HCT116 (cell line): ENCODE data around the gene ARID5B. TPM values are rescaled to one million over a fixed set of nuclear protein-coding genes. Genes with fewer than 3 reads are reported as not detected.

ENCODE experiments used
- ATAC-seq: fragments of 200-7000 bp; cut with Tn5 transposase; 2 replicates; pipeline ENCODE4 v1.9.1; 2020; ENCODE audit warnings: mild to moderate bottlenecking, moderate library complexity
- BruUV-seq: library from RNA; stranded (reverse); fragments of 400-500 nt; replicated peaks from 2 replicates; lab custom pipeline; 2021; lab: Mats Ljungman, UMichigan
- CTCF ChIA-PET: fragments of 300-600 bp; sonication (Branson Sonifier 250); formaldehyde crosslinking; loops from one replicate; lab custom pipeline; 2021; ENCODE audit warnings: antibody characterized with exemption; lab: Charles Lee
- POLR2A ChIA-PET: fragments of 300-600, 350-600 bp; sonication (Branson Sonifier 250); formaldehyde crosslinking; loops from one replicate; lab custom pipeline; 2021; ENCODE audit warnings: antibody characterized with exemption; lab: Charles Lee
- RAD21 ChIA-PET, 2 experiments: fragments of 300-600 bp; sonication (Branson Sonifier 250); formaldehyde crosslinking; loops; one replicate each; lab custom pipeline; 2023; ENCODE audit warnings: low total read pairs in 2 of 2; ENCODE audit not compliant: uncharacterized antibody in 2 of 2, unreplicated experiment in 2 of 2, low non-redundant PET in 1 of 2; lab: Charles Lee
- DNase-seq: peaks from one replicate; pipeline ENCODE4 v3.0.0-alpha.2; 2010; ENCODE audit warnings: low read depth, low spot score
- H2AFZ ChIP-seq: fragments of 200-600 bp; shearing (Covaris generic), sonication (generic); 2 replicates; pipeline ENCODE4 v1.6.1; 2017; ENCODE audit warnings: low read depth, mixed run types, mixed read lengths, antibody characterized with exemption, low read length; ENCODE audit not compliant: poor library complexity, severe bottlenecking
- H3K27ac ChIP-seq: 2 replicates; pipeline ENCODE4 v1.5.1; 2012; ENCODE audit warnings: low read depth, low read length
- H3K27me3 ChIP-seq: fragments of 200-600 bp; sonication (generic); 2 replicates; pipeline ENCODE4 v1.6.1; 2016; ENCODE audit warnings: mixed run types, low read length, mixed read lengths; ENCODE audit not compliant: insufficient read depth
- H3K36me3 ChIP-seq, 2 experiments: fragments of 200-500 bp in 1 of 2; fragments of 200-600 bp in 1 of 2; sonication (Bioruptor generic) in 1 of 2; sonication (generic) in 1 of 2; 2 replicates each; pipeline versions ENCODE4 v1.5.1 to v1.6.1; 2014 to 2016; ENCODE audit warnings: low read length in 2 of 2, inconsistent platforms in 1 of 2, mixed read lengths in 1 of 2, mixed run types in 1 of 2; ENCODE audit not compliant: insufficient read depth in 2 of 2, control insufficient read depth in 1 of 2
- H3K4me1 ChIP-seq, 2 experiments: fragments of 200-600 bp in 1 of 2; sonication (generic) in 1 of 2; 2 replicates each; pipeline versions ENCODE4 v1.5.1 to v1.6.1; 2012 to 2017; ENCODE audit warnings: low read length in 2 of 2, inconsistent platforms in 1 of 2, mild to moderate bottlenecking in 1 of 2, mixed read lengths in 1 of 2, mixed run types in 1 of 2, moderate library complexity in 1 of 2; ENCODE audit not compliant: insufficient read depth in 2 of 2, control insufficient read depth in 1 of 2
- H3K4me2 ChIP-seq: fragments of 200-600 bp; sonication (generic); 2 replicates; pipeline ENCODE4 v1.6.1; 2017; ENCODE audit warnings: mixed run types, low read length, mixed read lengths
- H3K4me3 ChIP-seq, 2 experiments: fragments of 200-600 bp in 1 of 2; sonication (generic) in 1 of 2; replicated peaks in 1 of 2; 2 replicates each; pipeline ENCODE4 v1.5.1; 2011 to 2016; ENCODE audit warnings: low read length in 2 of 2, control low read depth in 1 of 2, low read depth in 1 of 2, mild to moderate bottlenecking in 1 of 2, mixed read lengths in 1 of 2, mixed run types in 1 of 2
- H3K79me2 ChIP-seq: fragments of 200-600 bp; sonication (generic); 2 replicates; pipeline ENCODE4 v1.6.1; 2017; ENCODE audit warnings: mild to moderate bottlenecking, mixed run types, low read length, moderate library complexity, mixed read lengths; ENCODE audit not compliant: insufficient read depth
- H3K9ac ChIP-seq: fragments of 200-600 bp; sonication (generic); 2 replicates; pipeline ENCODE4 v1.6.1; 2016; ENCODE audit warnings: low read length, mixed read lengths
- H3K9me2 ChIP-seq: fragments of 200-600 bp; sonication (generic), shearing (Covaris generic); 2 replicates; pipeline ENCODE4 v1.6.1; 2017; ENCODE audit warnings: mixed run types, mild to moderate bottlenecking, moderate library complexity; ENCODE audit not compliant: insufficient read depth
- H3K9me3 ChIP-seq, 2 experiments: fragments of 200-500 bp in 1 of 2; fragments of 200-600 bp in 1 of 2; sonication (Bioruptor generic) in 1 of 2; sonication (generic) in 1 of 2; 2 replicates each; pipeline ENCODE4 v1.6.1; 2014 to 2017; ENCODE audit warnings: low read length in 2 of 2, mixed read lengths in 2 of 2, inconsistent platforms in 1 of 2, low read depth in 1 of 2, mild to moderate bottlenecking in 1 of 2, mixed run types in 1 of 2, moderate library complexity in 1 of 2; ENCODE audit not compliant: control insufficient read depth in 1 of 2, insufficient read depth in 1 of 2
- H4K20me1 ChIP-seq: fragments of 200-600 bp; sonication (generic), shearing (Covaris generic); 2 replicates; pipeline ENCODE4 v1.6.1; 2017; ENCODE audit warnings: mixed run types, mild to moderate bottlenecking, moderate library complexity; ENCODE audit not compliant: insufficient read depth
- CBX3 ChIP-seq: IDR thresholded peaks from 2 replicates; pipeline ENCODE4 v1.6.1; 2012; ENCODE audit warnings: low read depth
- CEBPB ChIP-seq: IDR thresholded peaks from 2 replicates; pipeline ENCODE4 v1.6.1; 2012; ENCODE audit warnings: low read depth
- ELF1 ChIP-seq: IDR thresholded peaks from 2 replicates; pipeline ENCODE4 v1.6.1; 2012; ENCODE audit warnings: low read depth, borderline replicate concordance
- EZH2 ChIP-seq: fragments of 200-600 bp; sonication (generic); IDR thresholded peaks from 2 replicates; pipeline ENCODE4 v1.6.1; 2017; ENCODE audit warnings: antibody characterized with exemption, mixed run types
- EZH2phosphoT487 ChIP-seq: fragments of 200-600 bp; IDR thresholded peaks from 2 replicates; pipeline ENCODE4 v1.6.1; 2018; ENCODE audit warnings: antibody characterized with exemption, borderline replicate concordance
- POLR2A ChIP-seq: IDR thresholded peaks from 2 replicates; pipeline ENCODE4 v1.7.0; 2011; ENCODE audit warnings: borderline replicate concordance; ENCODE audit not compliant: insufficient read depth, insufficient read length; ENCODE audit errors: extremely low read depth
- POLR2AphosphoS5 ChIP-seq: IDR thresholded peaks from 2 replicates; pipeline ENCODE4 v1.6.1; 2011; ENCODE audit warnings: mild to moderate bottlenecking, low read depth, low read length, moderate library complexity
- SP1 ChIP-seq: IDR thresholded peaks from 2 replicates; pipeline ENCODE4 v1.6.1; 2012; ENCODE audit warnings: low read depth
- intact Hi-C: fragments of 100-400 bp; cut with micrococcal nuclease; formaldehyde crosslinking; loops from 2 replicates; pipeline ENCODE4 v1.10.0; 2022
- total RNA-seq: library from RNA; stranded (reverse); gene quantifications from one replicate; pipeline ENCODE4 v1.2.1, GENCODE V29; 2021; ENCODE audit not compliant: unreplicated experiment
- TF ChIP-seq, protein P1 (sequence below), 3 experiments: fragments of 200-600 bp in 1 of 3; sonication (generic) in 1 of 3; IDR thresholded peaks in 2 of 3; conservative IDR thresholded peaks in 1 of 3; 2 replicates each; pipeline ENCODE4 v1.5.1; 2012 to 2017; ENCODE audit warnings: low read depth in 2 of 3, low read length in 2 of 3, antibody characterized with exemption in 1 of 3, borderline replicate concordance in 1 of 3, control low read depth in 1 of 3, mild to moderate bottlenecking in 1 of 3, mixed read lengths in 1 of 3, mixed run types in 1 of 3, moderate library complexity in 1 of 3; ENCODE audit not compliant: insufficient read depth in 1 of 3
- TF ChIP-seq, protein P2 (sequence below): IDR thresholded peaks from 2 replicates; pipeline ENCODE4 v1.6.1; 2012; ENCODE audit warnings: low read depth
- TF ChIP-seq, protein P3 (sequence below): IDR thresholded peaks from 2 replicates; pipeline ENCODE4 v1.6.1; 2012

Gene ARID5B
- total RNA-seq, 1 experiment from 2014 or later: 4.7 TPM

DNA sequence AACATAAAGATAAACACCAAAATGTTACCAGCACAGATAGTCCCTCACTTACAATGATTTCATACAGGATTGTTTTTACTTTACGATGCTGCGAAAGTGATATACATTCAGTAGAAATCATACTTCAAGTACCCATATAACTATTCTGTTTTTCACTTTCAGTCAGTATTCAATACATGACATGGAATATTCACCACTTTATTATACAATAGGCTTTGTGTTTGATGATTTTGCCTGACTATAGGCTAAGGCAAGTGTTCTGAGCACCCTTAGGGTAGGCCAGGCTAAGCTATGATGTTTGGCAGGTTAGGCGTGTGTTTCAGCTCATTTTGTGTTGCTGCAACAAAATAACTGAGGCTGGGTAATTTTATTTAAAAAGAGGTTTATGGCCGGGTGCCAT is 212.2 kb downstream of the ARID5B start:
- CTCF ChIA-PET: no interaction called here
- no peaks in the 10 kb centered on the region for H3K36me3 ChIP-seq
- no peak overlapping the region for H3K27ac ChIP-seq
- RAD21 ChIA-PET: no interaction called here
- no peaks in the 10 kb centered on the region for H3K27me3 ChIP-seq
- no peaks in the 10 kb centered on the region for H3K9me2 ChIP-seq
- no peak overlapping the region for H3K4me2 ChIP-seq
- H2AFZ ChIP-seq: no peak overlapping the region
- POLR2A ChIA-PET: no interaction called here
- no peaks in the 10 kb centered on the region for H4K20me1 ChIP-seq
- no peaks in the 10 kb centered on the region for H3K79me2 ChIP-seq
- peaks cover 5% of the 10 kb centered on the region in 2 experiments; a peak in 2 of 4 replicates for H3K4me1 ChIP-seq
- DNase-seq (no peak), ATAC-seq (no peak)
- intact Hi-C loops: no loop called here
- H3K4me3 ChIP-seq: no peak overlapping the region
- H3K9ac ChIP-seq: no peak overlapping the region
- no peaks in the 10 kb centered on the region for H3K9me3 ChIP-seq
- BruUV-seq: no TSS peak
- TF ChIP-seq EZH2: no peak
- no peak for TF ChIP-seq CBX3

DNA sequence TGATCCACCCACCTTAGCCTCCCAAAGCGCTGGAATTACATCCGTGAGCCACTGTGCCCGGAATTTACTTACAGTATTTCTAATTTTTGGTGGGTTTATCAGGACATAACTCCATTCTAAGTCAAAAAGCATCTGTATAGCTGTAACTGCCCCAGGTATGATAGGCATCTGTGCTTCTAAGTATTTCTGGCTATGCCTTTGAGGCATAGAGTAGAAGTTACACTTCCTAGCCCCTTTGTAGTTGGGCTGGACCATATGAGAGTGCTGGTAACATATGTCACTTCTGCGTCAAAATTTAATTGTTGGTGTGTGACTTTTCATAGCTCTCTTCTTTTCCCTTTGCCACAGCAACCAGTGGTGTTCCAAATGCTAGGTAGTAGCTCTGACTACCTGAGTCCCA is 213.8 kb downstream of the ARID5B start:
- H3K4me2 ChIP-seq: no peak overlapping the region
- no peaks in the 10 kb centered on the region for H3K79me2 ChIP-seq
- intact Hi-C loops: no loop called here
- BruUV-seq: no TSS peak
- H3K36me3 ChIP-seq: no peaks in the 10 kb centered on the region
- no peaks in the 10 kb centered on the region for H4K20me1 ChIP-seq
- H3K4me1 ChIP-seq: peaks cover 5% of the 10 kb centered on the region in 2 experiments; a peak in 2 of 4 replicates
- H3K9me3 ChIP-seq: no peaks in the 10 kb centered on the region
- H3K9ac ChIP-seq: no peak overlapping the region
- no peaks in the 10 kb centered on the region for H3K9me2 ChIP-seq
- TF ChIP-seq, protein P1, sequence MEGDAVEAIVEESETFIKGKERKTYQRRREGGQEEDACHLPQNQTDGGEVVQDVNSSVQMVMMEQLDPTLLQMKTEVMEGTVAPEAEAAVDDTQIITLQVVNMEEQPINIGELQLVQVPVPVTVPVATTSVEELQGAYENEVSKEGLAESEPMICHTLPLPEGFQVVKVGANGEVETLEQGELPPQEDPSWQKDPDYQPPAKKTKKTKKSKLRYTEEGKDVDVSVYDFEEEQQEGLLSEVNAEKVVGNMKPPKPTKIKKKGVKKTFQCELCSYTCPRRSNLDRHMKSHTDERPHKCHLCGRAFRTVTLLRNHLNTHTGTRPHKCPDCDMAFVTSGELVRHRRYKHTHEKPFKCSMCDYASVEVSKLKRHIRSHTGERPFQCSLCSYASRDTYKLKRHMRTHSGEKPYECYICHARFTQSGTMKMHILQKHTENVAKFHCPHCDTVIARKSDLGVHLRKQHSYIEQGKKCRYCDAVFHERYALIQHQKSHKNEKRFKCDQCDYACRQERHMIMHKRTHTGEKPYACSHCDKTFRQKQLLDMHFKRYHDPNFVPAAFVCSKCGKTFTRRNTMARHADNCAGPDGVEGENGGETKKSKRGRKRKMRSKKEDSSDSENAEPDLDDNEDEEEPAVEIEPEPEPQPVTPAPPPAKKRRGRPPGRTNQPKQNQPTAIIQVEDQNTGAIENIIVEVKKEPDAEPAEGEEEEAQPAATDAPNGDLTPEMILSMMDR (IDR thresholded peaks at IDR 0.05 in 2 of 3, conservative IDR thresholded peaks at IDR 0.05 in 1 of 3; ENCODE audit: borderline replicate concordance in 1 of 3, insufficient read depth in 1 of 3, low read depth in 2 of 3, low read length in 2 of 3): no peak
- TF ChIP-seq SP1 (no peak), POLR2AphosphoS5 (no peak), CEBPB (no peak), POLR2A (no peak), ELF1 (no peak), EZH2phosphoT487 (no peak)
- TF ChIP-seq, protein P2, sequence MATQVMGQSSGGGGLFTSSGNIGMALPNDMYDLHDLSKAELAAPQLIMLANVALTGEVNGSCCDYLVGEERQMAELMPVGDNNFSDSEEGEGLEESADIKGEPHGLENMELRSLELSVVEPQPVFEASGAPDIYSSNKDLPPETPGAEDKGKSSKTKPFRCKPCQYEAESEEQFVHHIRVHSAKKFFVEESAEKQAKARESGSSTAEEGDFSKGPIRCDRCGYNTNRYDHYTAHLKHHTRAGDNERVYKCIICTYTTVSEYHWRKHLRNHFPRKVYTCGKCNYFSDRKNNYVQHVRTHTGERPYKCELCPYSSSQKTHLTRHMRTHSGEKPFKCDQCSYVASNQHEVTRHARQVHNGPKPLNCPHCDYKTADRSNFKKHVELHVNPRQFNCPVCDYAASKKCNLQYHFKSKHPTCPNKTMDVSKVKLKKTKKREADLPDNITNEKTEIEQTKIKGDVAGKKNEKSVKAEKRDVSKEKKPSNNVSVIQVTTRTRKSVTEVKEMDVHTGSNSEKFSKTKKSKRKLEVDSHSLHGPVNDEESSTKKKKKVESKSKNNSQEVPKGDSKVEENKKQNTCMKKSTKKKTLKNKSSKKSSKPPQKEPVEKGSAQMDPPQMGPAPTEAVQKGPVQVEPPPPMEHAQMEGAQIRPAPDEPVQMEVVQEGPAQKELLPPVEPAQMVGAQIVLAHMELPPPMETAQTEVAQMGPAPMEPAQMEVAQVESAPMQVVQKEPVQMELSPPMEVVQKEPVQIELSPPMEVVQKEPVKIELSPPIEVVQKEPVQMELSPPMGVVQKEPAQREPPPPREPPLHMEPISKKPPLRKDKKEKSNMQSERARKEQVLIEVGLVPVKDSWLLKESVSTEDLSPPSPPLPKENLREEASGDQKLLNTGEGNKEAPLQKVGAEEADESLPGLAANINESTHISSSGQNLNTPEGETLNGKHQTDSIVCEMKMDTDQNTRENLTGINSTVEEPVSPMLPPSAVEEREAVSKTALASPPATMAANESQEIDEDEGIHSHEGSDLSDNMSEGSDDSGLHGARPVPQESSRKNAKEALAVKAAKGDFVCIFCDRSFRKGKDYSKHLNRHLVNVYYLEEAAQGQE: no peak
- TF ChIP-seq, protein P3, sequence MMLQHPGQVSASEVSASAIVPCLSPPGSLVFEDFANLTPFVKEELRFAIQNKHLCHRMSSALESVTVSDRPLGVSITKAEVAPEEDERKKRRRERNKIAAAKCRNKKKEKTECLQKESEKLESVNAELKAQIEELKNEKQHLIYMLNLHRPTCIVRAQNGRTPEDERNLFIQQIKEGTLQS: no peak
- H3K27ac ChIP-seq: no peak overlapping the region
- H2AFZ ChIP-seq: no peak overlapping the region
- ATAC-seq (no peak), DNase-seq (no peak)
- POLR2A ChIA-PET: no interaction called here
- CTCF ChIA-PET: interaction anchor here (0.7 kb wide), 1 partner anchor 365 kb away, joined by 3 read pairs; no protein-coding TSS in a partner anchor
- H3K27me3 ChIP-seq: no peaks in the 10 kb centered on the region
- no peak overlapping the region for H3K4me3 ChIP-seq
- RAD21 ChIA-PET: no interaction called here
